ENCODE results near the gene IL1RL2.

IL1RL2 gene

DNA sequence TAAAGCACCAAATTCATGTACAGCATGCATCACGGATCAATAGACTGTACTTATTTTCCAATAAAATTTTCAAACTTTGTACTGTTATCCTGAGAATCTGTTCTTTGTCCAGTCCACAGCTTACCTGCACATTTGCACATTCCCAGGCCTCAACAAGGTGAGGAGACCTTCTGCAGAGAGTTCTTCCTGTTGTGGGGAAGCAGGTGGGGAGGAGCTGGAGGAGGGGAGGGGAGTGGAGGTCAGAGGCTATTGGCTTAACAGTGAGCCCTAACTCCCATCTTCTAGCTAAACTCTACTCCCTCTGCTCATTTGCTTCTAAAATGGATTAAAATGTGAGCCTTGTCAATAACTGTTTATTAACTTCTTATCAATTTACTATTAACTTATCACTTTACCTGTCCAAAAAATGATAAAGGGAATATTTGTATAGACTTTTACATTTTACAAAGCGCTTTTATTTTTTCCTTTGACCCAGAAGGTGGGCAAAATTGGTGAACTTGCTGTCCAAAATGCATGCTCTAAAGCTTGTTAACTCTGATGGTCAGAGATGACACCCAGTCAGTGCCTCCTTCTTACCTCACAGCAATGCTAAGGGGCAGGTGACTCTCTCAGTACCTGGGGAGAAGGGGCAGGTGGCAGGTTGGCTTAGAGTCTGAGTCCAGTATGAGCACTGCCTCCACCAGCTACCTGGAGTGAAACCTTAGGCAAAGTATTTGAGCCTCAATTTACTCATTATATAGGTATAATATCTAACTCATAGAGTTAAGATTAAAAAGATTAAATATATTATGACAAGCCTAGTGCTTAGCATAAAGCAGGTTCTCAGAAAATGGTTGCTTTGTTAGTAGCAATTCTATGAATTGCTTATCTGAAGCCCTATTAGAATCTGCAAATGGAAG lies 6.8 kb upstream of the IL1RL2 start:
- no peak overlapping the region for H3K27ac Mint-ChIP-seq
- no peak overlapping the region for H3K4me3 Mint-ChIP-seq
- H3K4me1 Mint-ChIP-seq: peaks cover under 1% of the 10 kb centered on the region
- H3K9me3 Mint-ChIP-seq: no peaks in the 10 kb centered on the region
- no peaks in the 10 kb centered on the region for H3K36me3 Mint-ChIP-seq
- H3K27me3 Mint-ChIP-seq: peaks cover 2% of the 10 kb centered on the region

GRCh38 chr2:102180687-102180999 lies 6.2 kb upstream of the IL1RL2 start:
- H3K27ac Mint-ChIP-seq: no peak overlapping the region
- no peak overlapping the region for H3K4me3 Mint-ChIP-seq
- peaks cover 2% of the 10 kb centered on the region for H3K27me3 Mint-ChIP-seq
- peaks cover 6% of the 10 kb centered on the region for H3K4me1 Mint-ChIP-seq
- H3K36me3 Mint-ChIP-seq: no peaks in the 10 kb centered on the region
- no peaks in the 10 kb centered on the region for H3K9me3 Mint-ChIP-seq

DNA sequence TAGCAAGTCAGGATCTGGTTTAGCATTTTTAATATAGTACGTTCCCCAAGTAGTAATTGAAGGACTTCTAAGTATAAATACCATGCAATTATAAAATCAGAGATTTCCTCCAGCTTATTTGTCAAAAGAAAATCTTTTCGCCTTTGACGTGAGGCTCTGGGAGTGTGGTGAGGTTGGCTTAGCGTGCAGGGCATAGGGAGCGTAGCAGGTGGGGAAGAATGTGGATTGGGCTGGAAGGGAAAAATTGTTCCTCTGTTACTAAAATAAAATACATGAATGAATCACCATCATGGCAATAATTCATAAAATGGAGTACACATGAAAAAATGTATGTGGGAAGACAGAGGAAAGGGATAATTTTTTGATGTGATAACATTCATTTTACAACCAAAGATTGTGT lies 5.4 kb upstream of the IL1RL2 start:
- no peaks in the 10 kb centered on the region for H3K9me3 Mint-ChIP-seq
- H3K4me3 Mint-ChIP-seq: no peak overlapping the region
- peaks cover 11% of the 10 kb centered on the region for H3K4me1 Mint-ChIP-seq
- H3K36me3 Mint-ChIP-seq: no peaks in the 10 kb centered on the region
- H3K27me3 Mint-ChIP-seq: peaks cover 2% of the 10 kb centered on the region
- no peak overlapping the region for H3K27ac Mint-ChIP-seq

GRCh38 chr2:102181919-102182635 lies 4.7 kb upstream of the IL1RL2 start:
- peaks cover 16% of the 10 kb centered on the region for H3K4me1 Mint-ChIP-seq
- no peak overlapping the region for H3K4me3 Mint-ChIP-seq
- H3K27me3 Mint-ChIP-seq: peaks cover 2% of the 10 kb centered on the region
- H3K36me3 Mint-ChIP-seq: no peaks in the 10 kb centered on the region
- no peaks in the 10 kb centered on the region for H3K9me3 Mint-ChIP-seq
- no peak overlapping the region for H3K27ac Mint-ChIP-seq

DNA sequence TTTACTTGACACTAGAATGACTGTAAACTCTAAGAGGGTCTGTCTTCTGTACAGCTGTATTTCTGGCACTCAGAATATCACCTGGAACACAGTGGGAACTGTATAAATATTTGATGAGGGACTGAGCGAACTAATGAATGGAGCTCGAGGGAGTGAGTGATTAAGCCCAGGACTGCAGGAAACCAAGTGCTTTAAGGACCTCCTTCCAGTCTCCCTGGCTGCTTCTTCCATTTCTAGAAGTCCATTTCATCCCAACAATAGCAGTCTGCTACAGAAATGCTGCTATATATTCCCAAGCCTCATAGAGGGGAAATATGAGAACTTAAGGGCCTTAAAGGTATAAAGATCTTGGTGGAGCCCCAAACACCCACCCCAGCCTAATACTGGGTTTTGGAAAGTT lies 2.8 kb upstream of the IL1RL2 start:
- Mint-ChIP-seq H3K9me3 (no peaks in the 10 kb centered on the region), H3K4me3 (no peak overlapping the region), H3K27me3 (peaks cover 4% of the 10 kb centered on the region), H3K4me1 (peaks cover 23% of the 10 kb centered on the region), H3K27ac (no peak overlapping the region), H3K36me3 (no peaks in the 10 kb centered on the region)

DNA sequence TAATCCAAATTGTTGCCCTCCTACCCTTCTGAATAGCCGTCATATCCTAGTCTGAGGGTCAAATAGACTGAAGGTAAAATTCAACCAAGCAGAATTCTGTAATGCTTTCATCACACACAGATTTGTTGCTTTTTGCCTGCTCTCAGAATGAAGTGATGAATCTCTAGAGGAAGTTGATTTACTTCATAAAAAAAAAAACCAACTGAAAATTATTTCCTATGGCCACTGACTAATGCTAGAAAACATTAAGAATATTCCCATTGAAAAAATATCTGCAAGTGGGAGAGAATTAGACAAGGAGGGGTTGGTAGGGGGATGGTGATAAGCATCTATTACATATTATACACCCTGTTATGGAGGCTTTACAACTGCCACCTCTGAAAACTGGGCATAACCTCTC lies 2.3 kb upstream of the IL1RL2 start:
- no peak overlapping the region for H3K27ac Mint-ChIP-seq
- peaks cover 23% of the 10 kb centered on the region for H3K4me1 Mint-ChIP-seq
- H3K27me3 Mint-ChIP-seq: peaks cover 4% of the 10 kb centered on the region
- no peaks in the 10 kb centered on the region for H3K9me3 Mint-ChIP-seq
- H3K36me3 Mint-ChIP-seq: no peaks in the 10 kb centered on the region
- H3K4me3 Mint-ChIP-seq: no peak overlapping the region

- Mint-ChIP-seq H3K4me3 (no peak overlapping the region), H3K4me1 (peaks cover 23% of the 10 kb centered on the region), H3K27ac (no peak overlapping the region)
Measured at GRCh38 chr2:102185347-102185746, 1.5 kb upstream of the IL1RL2 start.

DNA sequence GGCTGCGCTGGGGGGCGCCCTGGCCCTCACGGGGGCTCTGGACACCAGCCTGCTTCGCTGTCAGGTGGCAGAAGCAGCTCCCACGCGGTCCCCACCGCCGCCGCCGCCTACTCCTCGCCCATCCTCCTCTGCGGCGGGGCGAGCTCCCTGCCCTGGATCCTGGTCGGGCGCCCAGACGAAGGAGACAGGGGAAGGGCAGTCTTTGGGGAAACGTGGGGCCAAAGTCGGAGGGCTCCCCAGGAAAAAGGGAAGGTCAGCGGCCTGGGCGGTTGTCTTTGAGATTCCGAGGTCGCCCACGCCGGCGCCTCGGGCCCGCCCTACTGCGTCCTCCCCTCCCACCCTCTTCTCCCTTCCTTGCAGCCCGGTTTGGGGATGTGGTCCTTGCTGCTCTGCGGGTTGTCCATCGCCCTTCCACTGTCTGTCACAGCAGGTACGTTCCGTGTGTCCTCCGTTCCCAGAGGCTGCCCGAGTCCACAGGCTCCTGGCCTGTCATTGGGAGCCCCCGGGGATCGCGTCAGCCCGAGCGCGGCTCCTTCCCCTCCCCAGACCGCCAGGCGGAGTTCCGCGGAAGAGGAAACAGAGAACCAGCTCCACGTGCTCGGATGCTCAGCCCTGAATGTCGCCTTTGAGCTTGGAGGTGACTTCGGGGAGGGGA lies 800 bp downstream of the IL1RL2 start:
- Mint-ChIP-seq H3K4me1 (peaks cover 23% of the 10 kb centered on the region), H3K27ac (peak overlapping the region; percentile 96), H3K4me3 (peak overlapping the region; percentile 85), H3K27me3 (peaks cover 3% of the 10 kb centered on the region), H3K36me3 (no peaks in the 10 kb centered on the region), H3K9me3 (no peaks in the 10 kb centered on the region)

More at GRCh38 chr2:102185347-102185746, 1.5 kb upstream of the IL1RL2 start:
- H3K27me3 Mint-ChIP-seq: peaks cover 4% of the 10 kb centered on the region
- no peaks in the 10 kb centered on the region for H3K9me3 Mint-ChIP-seq
- no peaks in the 10 kb centered on the region for H3K36me3 Mint-ChIP-seq

DNA sequence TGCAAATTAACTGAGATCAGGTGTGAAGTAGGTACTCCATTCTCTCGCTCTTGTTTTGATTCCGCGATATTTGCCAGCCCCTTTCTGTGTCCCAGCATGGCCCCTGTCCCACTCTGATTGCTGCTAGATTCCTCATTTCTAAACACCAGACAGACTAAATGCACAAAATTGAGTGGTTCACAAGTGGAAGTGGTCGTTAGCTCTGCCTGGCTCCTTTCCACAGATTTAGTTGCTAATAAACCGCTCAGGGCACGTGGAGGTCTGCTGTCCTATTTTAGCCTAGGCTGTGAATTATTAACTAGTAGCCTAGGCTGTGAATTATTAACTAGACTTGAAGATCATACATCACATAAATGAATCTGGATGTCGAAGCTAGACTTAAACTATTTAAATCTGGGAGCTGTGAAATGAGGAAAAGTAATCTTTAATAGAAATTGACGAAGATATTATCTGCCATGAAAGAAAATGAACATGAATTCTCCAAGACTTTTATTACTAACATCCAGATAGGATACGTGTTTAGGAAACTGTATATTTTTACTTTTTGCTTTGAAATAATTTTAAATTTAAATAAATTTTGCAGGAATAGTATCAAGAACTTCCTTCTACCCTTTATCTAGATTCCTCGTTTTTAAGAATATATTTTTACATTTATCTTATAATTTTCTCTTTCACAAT lies 3.7 kb downstream of the IL1RL2 start:
- Mint-ChIP-seq H3K27ac (peak overlapping the region; percentile 0), H3K27me3 (peaks cover 2% of the 10 kb centered on the region), H3K9me3 (no peaks in the 10 kb centered on the region), H3K4me3 (no peak overlapping the region), H3K4me1 (peaks cover 17% of the 10 kb centered on the region), H3K36me3 (no peaks in the 10 kb centered on the region)

- Mint-ChIP-seq H3K4me3 (no peak overlapping the region), H3K36me3 (no peaks in the 10 kb centered on the region), H3K27ac (no peak overlapping the region), H3K9me3 (no peaks in the 10 kb centered on the region), H3K4me1 (peaks cover 11% of the 10 kb centered on the region), H3K27me3 (peaks cover 2% of the 10 kb centered on the region)
Measured at GRCh38 chr2:102191501-102191900, 4.7 kb downstream of the IL1RL2 start.

DNA sequence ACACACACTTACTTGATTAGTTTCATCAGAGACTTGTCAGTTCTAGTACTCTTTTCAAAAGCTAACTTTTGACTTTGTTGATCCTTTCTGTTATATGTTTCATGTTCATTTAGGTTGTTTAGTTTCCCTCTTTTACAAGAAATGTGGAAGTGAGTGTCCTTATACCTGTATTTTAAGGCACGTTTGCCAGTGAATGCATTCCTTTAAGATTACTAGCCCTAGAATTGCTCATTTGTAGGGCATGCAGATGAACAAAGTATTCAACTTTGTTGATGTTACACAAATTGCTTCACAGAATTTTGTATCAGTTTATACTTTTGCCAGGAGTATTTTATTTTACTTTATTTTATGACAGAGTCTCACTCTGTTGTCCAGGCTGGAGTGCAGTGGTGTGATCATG lies 6.3 kb downstream of the IL1RL2 start:
- no peaks in the 10 kb centered on the region for H3K36me3 Mint-ChIP-seq
- H3K9me3 Mint-ChIP-seq: no peaks in the 10 kb centered on the region
- peaks cover under 1% of the 10 kb centered on the region for H3K4me1 Mint-ChIP-seq

DNA sequence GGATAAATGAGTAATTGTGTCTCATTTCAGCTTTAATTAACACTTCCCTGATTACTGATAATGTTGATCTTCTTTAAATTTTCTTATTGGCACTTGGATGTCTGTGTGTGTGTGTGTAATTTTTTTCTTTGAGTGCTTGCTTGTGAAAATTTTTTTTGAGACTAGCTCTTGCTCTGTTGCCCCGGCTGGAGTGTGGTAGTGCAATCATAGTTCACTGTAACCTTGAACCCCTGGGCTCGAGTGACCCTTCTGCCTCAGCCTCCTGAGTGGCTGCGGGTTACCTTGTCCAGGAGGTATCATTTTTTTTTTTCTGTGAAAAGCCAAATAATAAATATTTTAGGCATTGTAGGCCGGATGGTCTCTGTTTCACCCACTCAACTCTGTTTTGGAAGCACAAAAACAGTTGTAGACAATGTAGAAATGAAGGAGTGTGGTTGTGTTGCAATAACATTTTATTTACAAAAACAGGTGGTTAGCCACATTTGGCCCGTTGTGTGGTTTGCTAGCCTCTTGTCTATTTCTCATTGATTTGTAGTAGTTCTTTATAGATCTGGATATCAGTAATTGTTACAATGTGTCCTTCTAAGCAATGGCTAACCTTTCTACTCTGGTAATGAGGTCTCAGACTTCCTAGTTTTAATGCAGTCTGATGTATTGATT lies 7.9 kb downstream of the IL1RL2 start:
- H3K27me3 Mint-ChIP-seq: no peaks in the 10 kb centered on the region
- no peaks in the 10 kb centered on the region for H3K9me3 Mint-ChIP-seq
- no peaks in the 10 kb centered on the region for H3K36me3 Mint-ChIP-seq
- no peak overlapping the region for H3K27ac Mint-ChIP-seq
- no peak overlapping the region for H3K4me3 Mint-ChIP-seq
- H3K4me1 Mint-ChIP-seq: peaks cover 4% of the 10 kb centered on the region

More for the DNA sequence above, 6.3 kb downstream of the IL1RL2 start:
- no peak overlapping the region for H3K4me3 Mint-ChIP-seq
- H3K27ac Mint-ChIP-seq: no peak overlapping the region
- H3K27me3 Mint-ChIP-seq: peaks cover 2% of the 10 kb centered on the region

- H3K9me3 Mint-ChIP-seq: no peaks in the 10 kb centered on the region
- no peak overlapping the region for H3K4me3 Mint-ChIP-seq
- peak overlapping the region; percentile 30 for H3K27ac Mint-ChIP-seq
- H3K36me3 Mint-ChIP-seq: no peaks in the 10 kb centered on the region
- H3K27me3 Mint-ChIP-seq: no peaks in the 10 kb centered on the region
- peaks cover 4% of the 10 kb centered on the region for H3K4me1 Mint-ChIP-seq
Measured at GRCh38 chr2:102197389-102198137, 10.7 kb downstream of the IL1RL2 start.

- Mint-ChIP-seq H3K27me3 (no peaks in the 10 kb centered on the region), H3K36me3 (no peaks in the 10 kb centered on the region), H3K9me3 (no peaks in the 10 kb centered on the region), H3K4me1 (peaks cover 4% of the 10 kb centered on the region), H3K27ac (no peak overlapping the region), H3K4me3 (no peak overlapping the region)
Measured at GRCh38 chr2:102200539-102200938, 13.7 kb downstream of the IL1RL2 start.

All from activated naive CD4-positive, alpha-beta T cell treated with anti-CD3 and anti-CD28 coated beads, Interleukin-2, amount 50 U/mL, for 24 hours (primary cell).